CD4-positive, alpha-beta T cell treated with Interleukin-10 for 1 hour (primary cell): ENCODE data around the gene SYT6.
"Not testable (repeated sequence)": the region's sequence is repeated elsewhere in the genome, so short reads cannot be mapped to it uniquely, and the experiment has no call there.

Source experiments
- DNase-seq: peaks from one replicate; pipeline ENCODE4 v3.0.0-alpha.2; 2020

The SYT6 gene

GRCh38 chr1:114065671-114066070 lies 88.0 kb downstream of the SYT6 start:
- not testable (repeated sequence) for DNase-seq

- no peak for DNase-seq
Measured at GRCh38 chr1:114063544-114063943, 90.1 kb downstream of the SYT6 start.

GRCh38 chr1:114062477-114063099 lies 91.1 kb downstream of the SYT6 start:
- no peak for DNase-seq

- no peak for DNase-seq
Measured at GRCh38 chr1:114061121-114061830, 92.4 kb downstream of the SYT6 start.

GRCh38 chr1:114058236-114058635 lies 95.4 kb downstream of the SYT6 start:
- not testable (repeated sequence) for DNase-seq

- no peak for DNase-seq
Measured at GRCh38 chr1:114054148-114054547, 99.5 kb downstream of the SYT6 start.

- no peak for DNase-seq
Measured at GRCh38 chr1:114048232-114048631, 105.4 kb downstream of the SYT6 start.

- no peak for DNase-seq
Measured at GRCh38 chr1:114043548-114043947, 110.1 kb downstream of the SYT6 start.

DNA sequence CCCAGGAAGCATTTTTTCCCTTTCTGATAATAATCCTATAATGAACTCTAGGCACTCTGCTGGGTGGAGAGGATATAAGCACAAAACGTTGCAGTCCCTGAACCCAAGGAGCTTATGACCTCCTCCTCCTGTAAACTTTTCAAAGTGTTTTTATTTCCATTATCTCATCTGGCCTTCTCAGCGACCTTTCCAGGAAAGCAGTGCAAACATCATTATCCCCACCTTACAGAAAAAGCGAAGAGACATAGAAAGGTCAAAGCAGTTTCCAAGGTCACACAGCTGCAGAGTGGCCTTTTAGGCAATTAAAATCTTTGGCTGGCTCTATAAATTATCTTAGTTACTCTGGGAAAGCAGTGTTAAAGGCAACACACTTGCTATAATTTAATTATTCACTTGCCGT lies 110.6 kb downstream of the SYT6 start:
- no peak for DNase-seq

- no peak for DNase-seq
Measured at GRCh38 chr1:114040273-114041015, 113.2 kb downstream of the SYT6 start.
